Measurements from ENCODE around the gene GALNT18. TPM values are rescaled to one million over a fixed set of nuclear protein-coding genes. Genes with fewer than 3 reads are reported as not detected.

GALNT18 gene
- total RNA-seq, 2 experiments from 2014 or later, result 3.6 to 3.8 TPM

DNA sequence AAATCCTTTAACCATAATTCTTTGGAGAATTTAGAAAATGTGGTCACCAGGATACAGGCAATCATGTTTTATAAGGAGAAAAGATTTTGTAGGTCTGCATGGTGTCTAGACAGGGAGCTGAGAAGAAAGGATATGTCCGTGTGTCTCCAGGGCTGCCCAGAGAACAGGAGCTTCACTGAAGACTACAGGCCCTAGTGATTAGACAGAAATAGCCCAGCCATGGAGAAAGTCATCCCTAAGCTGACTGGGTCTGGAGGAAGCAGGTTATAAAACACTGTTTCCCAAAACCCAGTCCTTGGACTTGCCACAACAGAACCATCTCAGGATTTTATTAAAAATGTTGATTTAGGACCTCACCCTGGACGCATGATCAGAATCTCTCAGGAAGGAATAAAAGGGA is 84.4 kb downstream of the GALNT18 start:
- CTCF ChIA-PET, result no interaction called here
- POLR2A ChIA-PET, result no interaction called here

GRCh38 chr11:11536650-11537049 is 85.2 kb downstream of the GALNT18 start:
- ChIA-PET CTCF (no interaction called here), POLR2A (no interaction called here)

GRCh38 chr11:11535611-11536010 is 86.2 kb downstream of the GALNT18 start:
- CTCF ChIA-PET, result no interaction called here

GRCh38 chr11:11534981-11535380 is 86.8 kb downstream of the GALNT18 start:
- ChIA-PET POLR2A (no interaction called here), CTCF (no interaction called here)

More at GRCh38 chr11:11535611-11536010, 86.2 kb downstream of the GALNT18 start:
- POLR2A ChIA-PET, result no interaction called here

DNA sequence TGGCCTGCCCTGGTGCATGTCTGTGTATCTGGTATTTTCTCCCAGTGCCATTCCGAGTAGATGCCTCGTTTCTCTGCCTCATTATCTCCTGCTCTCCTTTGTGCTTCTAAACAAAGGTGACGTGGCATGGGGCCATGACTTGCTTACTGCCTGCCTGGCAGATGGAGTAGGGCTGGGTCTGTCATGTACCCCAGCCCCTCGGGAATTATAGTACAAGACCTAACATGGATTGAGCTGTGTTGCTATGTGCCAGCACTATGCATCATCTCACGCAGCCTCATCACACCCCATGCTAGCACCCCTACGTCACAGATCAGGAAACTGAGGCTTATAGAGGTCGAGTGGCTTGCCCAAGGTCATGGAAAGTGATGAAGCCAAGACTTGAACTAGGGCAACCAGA is 88.1 kb downstream of the GALNT18 start:
- ChIA-PET CTCF (no interaction called here), POLR2A (no interaction called here)

DNA sequence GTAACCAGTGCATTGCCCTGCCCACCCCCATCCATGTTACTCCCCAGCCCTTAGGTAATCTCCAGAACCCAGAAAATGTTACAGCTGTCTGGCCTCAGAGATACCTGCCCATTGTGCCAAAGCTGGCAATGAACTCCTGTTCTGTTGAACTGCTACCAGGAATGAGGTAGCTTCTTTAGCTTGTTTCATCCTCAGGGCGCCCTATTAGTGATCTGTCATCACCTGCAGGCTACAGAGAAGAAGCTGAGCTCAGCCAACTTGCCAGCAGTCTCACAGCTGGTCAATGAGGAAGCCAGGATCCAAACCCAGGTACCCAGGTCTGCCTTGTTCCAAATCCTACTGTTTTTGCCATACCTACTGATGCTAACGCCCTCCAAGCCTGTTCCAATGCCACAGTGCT is 88.7 kb downstream of the GALNT18 start:
- CTCF ChIA-PET, result no interaction called here
- POLR2A ChIA-PET, result no interaction called here

GRCh38 chr11:11532574-11532973 is 89.2 kb downstream of the GALNT18 start:
- CTCF ChIA-PET, result no interaction called here
- POLR2A ChIA-PET, result no interaction called here

DNA sequence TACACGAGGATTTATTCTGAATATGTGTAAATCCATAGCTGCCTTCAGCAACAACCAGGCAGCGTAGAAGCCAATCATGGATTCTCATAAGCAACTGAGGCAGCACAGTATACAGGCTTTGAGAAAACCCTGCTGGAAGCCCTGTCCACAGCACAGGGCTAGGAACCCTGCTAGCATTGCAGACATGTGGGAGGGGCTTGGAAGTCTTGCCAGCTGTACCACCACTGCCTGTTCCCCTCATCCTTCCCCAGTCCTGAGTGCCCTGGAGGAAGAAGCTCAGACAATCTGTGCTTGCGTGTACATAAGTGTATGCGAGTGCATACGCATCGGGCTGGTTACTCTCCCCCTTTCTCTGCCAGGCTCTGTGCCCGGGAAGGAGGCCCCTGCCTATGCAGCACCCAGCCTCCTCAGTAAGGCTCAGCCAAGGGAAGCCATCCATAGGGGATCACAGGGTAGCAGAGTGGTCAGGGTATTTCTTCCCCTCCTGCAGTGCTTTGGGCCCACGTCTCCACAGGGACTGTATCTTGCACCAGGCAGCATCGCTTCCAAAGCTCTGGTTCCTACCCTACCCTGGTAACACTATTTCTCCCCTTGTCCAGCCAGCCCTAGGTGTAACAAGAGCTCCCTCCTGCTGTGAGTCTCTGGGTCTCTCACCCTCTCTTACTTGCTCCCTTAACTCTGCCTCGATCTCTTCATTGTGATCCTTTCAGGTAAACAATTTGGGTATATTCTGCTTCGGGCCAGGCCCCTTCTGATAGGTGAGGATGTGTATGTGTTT is 90.5 kb downstream of the GALNT18 start:
- CTCF ChIA-PET, result no interaction called here
- POLR2A ChIA-PET, result no interaction called here

DNA sequence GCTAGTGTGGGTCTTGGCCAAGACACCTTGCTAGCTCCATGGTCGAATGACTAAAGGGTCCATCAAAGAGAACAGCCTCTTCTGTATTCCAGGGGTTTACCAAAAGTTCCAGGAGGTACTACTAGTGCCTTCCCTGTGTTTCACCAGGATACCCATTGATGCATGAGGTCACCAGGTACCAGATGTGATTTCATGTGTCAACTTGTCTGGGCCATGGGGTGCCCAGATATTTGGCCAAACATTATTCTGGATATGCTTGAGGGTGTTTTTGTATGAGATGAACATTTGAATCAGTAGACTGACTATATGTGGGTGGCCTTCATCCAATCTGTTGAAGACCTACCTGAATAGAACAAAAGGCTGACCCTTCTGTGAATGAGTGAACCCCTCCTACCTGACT is 92.8 kb downstream of the GALNT18 start:
- CTCF ChIA-PET, result no interaction called here
- POLR2A ChIA-PET, result no interaction called here

- CTCF ChIA-PET, result interaction anchor here (0.7 kb wide), 1 partner anchor 19 kb away, joined by 3 read pairs; no protein-coding TSS in a partner anchor
These were observed 96.5 kb downstream of the GALNT18 start for GRCh38 chr11:11525283-11525682.

DNA sequence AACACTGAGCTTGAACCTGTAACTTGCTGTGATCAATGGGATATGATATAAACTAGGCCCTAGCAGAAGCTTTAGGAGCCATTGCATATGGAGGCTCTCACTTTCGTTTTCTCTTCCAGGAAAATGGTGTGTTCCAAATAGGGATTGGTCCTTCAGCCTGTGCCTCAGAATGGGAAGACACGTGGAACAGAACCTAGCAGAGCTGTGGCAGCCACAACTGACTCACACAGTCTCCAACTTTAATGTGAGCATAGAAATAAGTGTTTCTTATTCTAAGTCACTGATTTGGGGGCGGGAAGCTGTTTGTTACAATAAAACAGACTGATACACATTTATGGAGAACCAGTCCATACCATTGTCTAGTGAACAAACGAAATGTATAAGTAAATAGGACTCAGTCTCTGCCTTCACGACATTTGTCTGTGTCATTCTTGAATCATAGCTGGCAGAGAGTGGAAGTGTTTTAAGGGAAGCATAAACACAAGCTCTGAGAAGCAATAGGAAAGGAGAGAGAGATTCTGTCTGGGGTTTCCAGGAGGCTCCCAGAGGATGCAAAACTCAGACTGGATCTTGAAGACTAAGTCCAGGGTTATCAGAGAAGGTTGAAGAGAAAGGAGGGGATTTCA is 97.3 kb downstream of the GALNT18 start:
- POLR2A ChIA-PET, result no interaction called here
- CTCF ChIA-PET, result no interaction called here

More at GRCh38 chr11:11525283-11525682, 96.5 kb downstream of the GALNT18 start:
- POLR2A ChIA-PET, result no interaction called here

DNA sequence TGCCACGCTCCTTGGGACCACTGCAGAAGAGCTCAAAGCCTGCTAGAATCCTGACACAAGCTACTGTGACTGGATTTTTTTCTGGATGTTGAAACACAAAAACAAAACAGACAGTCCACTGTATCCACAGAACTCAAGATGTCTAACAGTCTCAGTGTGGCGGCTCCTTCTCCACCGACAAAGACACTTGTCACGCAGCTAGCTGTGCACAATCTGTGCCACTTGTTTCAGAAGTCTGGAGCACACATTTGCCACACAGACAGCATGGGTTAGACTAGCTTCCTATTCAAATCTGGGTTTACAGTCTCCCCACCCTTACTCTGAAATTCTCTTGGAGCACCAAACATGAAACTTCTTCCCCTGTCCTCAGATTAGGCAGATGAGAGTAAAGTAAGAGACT is 99.2 kb downstream of the GALNT18 start:
- ChIA-PET CTCF (no interaction called here), POLR2A (no interaction called here)

DNA sequence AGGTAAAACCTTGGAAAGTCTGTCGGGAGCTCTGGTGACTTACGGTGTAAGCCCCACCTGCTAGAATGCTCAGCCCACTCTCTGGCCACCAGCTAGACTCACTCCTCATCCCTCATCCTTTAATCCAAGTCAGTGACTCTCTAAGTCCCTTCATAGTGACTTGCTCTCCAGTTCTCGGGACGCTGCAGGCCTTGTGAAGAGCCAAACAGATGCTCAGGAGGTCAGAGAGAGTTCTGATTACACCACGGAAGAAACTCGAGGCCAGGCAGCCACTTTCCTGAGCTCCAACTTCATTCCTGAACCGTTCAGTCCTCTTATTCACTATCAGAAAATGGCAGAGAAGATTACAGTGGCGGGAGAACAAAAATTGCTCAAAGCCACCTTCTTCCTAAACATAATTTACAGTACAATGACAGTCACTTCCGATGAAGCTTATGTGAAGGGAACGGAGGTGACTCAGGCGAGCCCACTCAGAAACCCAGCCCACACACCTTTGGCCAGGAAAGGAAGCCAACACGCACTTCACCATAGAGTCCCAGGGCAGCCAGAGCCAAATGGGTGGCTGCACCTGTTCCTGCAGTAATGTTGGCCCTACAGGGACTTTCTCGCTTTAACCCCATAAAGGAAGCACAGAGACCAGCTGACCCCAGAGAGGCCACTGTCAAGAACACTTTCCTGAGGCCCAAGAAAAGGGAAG is 100.4 kb downstream of the GALNT18 start:
- POLR2A ChIA-PET, result no interaction called here
- CTCF ChIA-PET, result no interaction called here

DNA sequence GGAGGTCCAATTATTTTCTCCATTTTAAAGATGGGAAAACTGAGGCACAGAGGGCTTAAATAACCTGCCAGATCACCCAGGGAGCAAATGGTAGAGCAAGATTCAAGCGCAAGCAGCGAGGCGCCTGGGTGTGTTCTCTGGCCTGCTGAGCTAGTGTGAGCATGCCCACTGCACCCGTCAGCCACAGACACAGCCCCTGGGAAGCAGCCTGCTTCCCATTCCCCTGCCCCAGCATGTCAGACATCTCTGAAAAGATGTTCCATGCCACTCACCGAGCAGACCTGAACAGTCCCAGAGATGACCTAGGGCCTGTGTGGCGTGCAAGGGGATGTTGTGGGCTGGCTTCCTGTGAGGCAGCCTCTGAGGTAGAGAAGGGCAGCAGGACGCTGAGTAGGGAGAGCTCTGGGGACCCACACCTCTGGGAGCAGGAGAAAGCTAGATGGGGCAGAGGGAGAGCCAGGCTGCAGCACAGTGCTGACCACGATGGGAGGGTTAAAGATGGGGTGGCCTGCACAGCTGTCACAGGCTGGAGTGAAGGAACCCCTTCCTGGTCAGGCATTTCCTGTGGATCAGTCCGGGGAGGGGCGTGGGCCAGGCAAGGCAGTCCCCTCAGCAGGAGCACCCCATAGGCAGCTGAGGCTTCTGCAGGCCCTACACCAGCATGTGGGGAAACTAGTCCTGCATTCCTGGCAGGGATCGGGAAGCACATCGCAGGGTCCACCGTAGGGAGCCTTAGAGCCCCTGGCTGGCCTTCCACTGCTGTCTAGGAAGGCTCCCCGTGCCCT is 101.4 kb downstream of the GALNT18 start:
- ChIA-PET POLR2A (no interaction called here), CTCF (no interaction called here)

DNA sequence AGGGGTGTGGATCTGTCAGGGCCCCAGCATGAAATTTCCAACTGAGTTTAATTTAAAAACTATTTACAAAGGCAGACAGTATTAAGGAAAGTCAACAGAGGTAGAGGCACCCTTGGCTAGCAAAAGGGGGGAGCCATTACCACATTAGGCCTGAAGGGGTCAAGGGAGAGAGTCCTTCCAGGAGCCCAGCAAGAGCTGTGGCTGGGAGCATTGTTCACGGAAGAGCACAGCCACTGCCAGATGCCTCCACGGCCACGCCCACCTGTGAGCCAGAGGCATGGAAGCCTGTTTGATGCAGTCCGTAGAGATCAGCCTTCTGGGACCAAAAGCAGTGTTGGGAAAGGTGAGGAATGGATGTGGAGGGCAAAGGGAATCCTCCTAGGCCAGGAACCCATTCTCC is 102.6 kb downstream of the GALNT18 start:
- ChIA-PET POLR2A (no interaction called here), CTCF (no interaction called here)

- ChIA-PET POLR2A (no interaction called here), CTCF (no interaction called here)
These were observed 107.6 kb downstream of the GALNT18 start for GRCh38 chr11:11514246-11514645.

DNA sequence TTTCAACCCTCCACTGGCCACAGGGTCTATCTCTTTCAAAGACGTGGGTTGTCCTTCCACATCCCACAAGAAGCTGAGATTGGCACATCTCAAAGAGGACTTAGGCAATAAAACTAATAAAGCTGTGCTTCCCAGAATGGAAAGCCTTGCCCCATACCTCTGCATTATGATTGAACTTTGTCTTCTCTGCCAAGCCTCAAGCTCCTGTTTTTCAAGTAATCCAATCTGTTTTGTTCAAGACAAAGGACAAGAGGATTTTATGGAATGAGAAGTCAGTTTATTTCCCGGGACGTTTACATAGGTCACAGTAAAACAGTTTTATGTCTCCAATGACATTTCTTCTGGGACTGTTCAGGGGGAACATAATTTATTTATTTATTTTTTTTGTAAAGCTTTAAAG is 108.4 kb downstream of the GALNT18 start:
- POLR2A ChIA-PET, result no interaction called here
- CTCF ChIA-PET, result no interaction called here

DNA sequence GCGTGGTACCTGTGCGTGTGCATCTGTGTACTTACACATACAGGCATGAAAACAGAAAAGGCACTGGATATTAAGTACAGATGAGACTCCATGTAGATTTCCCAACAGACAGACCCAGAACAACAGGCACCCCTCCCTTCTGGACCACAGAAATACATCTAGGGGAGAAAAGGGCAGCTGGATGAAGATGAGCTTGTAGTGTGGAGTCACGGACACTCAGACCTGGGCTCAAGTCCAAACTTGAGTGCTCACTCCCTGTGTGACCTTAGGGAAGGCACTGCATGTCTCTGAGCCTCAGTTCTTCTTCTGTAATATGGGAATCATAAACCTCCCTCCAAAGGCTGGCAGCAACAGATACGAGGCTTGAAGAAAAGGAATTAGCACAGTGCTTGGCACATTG is 108.9 kb downstream of the GALNT18 start:
- CTCF ChIA-PET, result no interaction called here
- POLR2A ChIA-PET, result no interaction called here

- POLR2A ChIA-PET, result no interaction called here
- CTCF ChIA-PET, result no interaction called here
These were observed 109.3 kb downstream of the GALNT18 start for GRCh38 chr11:11512502-11512901.

DNA sequence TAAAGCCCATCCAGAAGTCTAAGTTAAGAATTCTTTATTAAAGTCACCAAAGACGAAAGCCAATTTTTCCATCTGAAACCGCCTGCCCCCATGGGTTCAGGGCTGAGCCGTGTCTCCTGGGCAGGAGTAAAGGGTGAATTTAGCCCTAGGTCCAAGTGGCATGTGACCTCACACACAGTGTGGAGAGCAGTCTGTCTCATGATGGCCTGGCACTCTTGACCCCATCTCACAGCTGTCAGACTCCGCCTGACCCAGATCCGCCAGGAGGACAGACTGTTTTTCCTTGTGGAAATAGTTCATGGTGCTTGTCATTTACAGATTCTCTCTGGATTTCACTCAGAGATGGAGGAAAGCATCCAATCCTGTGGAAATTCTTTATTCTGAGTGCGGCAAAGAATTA is 109.7 kb downstream of the GALNT18 start:
- CTCF ChIA-PET, result no interaction called here
- POLR2A ChIA-PET, result no interaction called here

DNA sequence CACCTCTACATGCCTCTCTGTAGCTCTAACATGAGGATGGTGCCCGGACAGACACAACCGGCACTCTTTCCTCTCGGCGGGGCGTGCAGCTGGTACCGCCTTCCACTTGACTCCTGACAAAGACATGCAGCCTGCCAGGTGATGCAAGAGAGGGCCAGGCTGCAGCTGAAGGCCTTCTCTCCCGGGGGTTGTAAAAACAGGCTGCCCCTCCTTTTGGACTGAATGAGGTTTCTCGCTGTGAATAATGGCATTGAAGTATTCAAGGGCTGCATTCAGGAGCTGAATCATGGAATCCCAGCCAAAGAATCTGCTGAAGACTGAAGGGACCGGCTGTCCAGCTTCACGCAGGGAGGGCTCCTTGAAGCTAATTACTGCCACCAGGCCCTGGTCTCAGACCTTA is 110.9 kb downstream of the GALNT18 start:
- POLR2A ChIA-PET, result no interaction called here
- CTCF ChIA-PET, result interaction anchor here (0.5 kb wide), 1 partner anchor 913 kb away, joined by 3 read pairs; no protein-coding TSS in a partner anchor
